Measurements from ENCODE around the gene SLC35C1. TPM values are rescaled to one million over a fixed set of nuclear protein-coding genes. Genes with fewer than 3 reads are reported as not detected.

The SLC35C1 gene
- total RNA-seq, 1 donor from 2014 or later = 31.9 TPM

DNA sequence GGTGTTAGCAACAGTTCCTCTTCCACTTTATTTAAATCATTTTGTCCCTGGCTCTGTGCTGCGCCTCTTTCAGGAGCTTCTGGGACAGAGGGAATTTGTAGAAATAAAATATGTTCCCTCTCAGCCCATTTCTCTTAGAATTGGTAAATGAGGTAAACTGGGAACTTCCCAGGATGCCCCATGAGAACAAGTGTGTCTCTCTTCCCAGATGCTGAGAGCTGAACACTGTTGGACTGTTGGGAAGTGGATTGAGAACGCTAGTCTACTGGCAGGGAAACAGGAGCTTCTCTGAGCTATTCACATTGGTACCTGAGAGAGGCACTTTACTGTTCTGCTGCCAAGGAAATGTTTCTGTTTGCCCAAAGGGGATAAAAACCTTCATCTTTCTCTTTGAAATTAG is 46.3 kb downstream of the SLC35C1 start:
- H3K27ac Mint-ChIP-seq (ENCODE audit: unreplicated experiment) = no peak overlapping the region
- peaks cover 27% of the 10 kb centered on the region for H3K4me1 Mint-ChIP-seq (ENCODE audit: low read depth)
- no peak for DNase-seq (ENCODE audit: low spot score)
- no peaks in the 10 kb centered on the region for H3K9me3 Mint-ChIP-seq (ENCODE audit: low read depth)
- TF ChIP-seq, protein P1, sequence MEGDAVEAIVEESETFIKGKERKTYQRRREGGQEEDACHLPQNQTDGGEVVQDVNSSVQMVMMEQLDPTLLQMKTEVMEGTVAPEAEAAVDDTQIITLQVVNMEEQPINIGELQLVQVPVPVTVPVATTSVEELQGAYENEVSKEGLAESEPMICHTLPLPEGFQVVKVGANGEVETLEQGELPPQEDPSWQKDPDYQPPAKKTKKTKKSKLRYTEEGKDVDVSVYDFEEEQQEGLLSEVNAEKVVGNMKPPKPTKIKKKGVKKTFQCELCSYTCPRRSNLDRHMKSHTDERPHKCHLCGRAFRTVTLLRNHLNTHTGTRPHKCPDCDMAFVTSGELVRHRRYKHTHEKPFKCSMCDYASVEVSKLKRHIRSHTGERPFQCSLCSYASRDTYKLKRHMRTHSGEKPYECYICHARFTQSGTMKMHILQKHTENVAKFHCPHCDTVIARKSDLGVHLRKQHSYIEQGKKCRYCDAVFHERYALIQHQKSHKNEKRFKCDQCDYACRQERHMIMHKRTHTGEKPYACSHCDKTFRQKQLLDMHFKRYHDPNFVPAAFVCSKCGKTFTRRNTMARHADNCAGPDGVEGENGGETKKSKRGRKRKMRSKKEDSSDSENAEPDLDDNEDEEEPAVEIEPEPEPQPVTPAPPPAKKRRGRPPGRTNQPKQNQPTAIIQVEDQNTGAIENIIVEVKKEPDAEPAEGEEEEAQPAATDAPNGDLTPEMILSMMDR (IDR thresholded peaks at IDR 0.05) = no peak
- no peaks in the 10 kb centered on the region for H3K27me3 Mint-ChIP-seq (ENCODE audit: low read depth)
- no peaks in the 10 kb centered on the region for H3K36me3 Mint-ChIP-seq (ENCODE audit: low read depth)
- no peak overlapping the region for H3K4me3 Mint-ChIP-seq (ENCODE audit: unreplicated experiment)

DNA sequence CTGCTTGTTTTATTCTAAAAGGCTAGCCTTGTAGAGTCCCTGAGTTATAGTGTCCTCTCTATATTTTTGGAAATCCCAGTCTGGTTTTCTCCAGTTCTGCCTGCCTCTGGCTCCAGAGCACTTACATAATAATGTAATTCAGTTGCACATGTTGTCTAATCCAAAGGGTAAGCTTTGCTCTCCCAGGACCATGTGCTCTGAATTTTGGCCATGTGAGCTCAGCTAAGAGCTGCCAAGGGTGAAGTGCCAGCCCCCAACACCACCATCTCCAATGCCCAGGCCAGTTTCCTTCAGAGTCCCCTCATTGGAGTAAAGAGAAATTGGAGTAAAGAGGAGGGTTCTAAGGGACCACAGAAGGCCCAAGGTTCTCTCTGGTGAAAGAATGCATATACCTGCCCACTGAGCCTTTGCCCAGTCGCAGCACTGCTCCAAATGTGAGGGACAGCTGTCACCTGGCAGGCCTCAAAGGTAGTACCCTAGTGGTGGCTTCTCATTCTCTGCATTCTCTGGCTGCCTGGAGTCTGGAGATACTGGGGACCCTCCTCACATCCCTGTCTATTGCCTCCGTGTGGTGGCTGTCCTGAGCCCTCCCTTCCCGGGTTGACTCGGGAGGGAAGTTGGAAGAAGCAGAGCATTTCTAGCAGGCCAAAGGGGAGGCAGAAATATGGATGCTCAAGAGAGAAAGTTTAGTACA is 47.2 kb downstream of the SLC35C1 start:
- H3K4me1 Mint-ChIP-seq (ENCODE audit: low read depth) = peaks cover 24% of the 10 kb centered on the region
- TF ChIP-seq, protein P1 (IDR thresholded peaks at IDR 0.05) = no peak

DNA sequence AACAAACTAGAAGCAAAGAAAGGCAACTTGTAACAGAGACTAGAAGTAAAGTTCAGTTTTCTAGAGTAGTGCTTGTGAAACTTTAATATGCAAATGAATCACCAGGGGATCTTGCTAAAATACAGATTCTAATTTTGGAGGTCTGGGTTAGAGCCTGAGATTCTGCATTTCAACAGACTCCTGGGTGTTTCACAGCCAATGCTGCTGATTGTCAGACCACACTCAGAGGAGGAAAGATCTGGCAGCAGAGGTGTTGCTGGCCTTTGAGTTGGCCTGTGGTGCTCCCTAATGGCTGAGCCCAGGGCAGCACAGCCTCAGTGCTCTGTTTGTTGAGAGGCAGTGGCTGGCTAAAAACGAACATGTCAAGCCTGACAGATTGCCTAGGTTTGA is 47.8 kb downstream of the SLC35C1 start:
- Mint-ChIP-seq H3K9me3 (ENCODE audit: low read depth) (no peaks in the 10 kb centered on the region), H3K27me3 (ENCODE audit: low read depth) (no peaks in the 10 kb centered on the region), H3K4me3 (ENCODE audit: unreplicated experiment) (no peak overlapping the region), H3K27ac (ENCODE audit: unreplicated experiment) (no peak overlapping the region), H3K4me1 (ENCODE audit: low read depth) (peaks cover 30% of the 10 kb centered on the region), H3K36me3 (ENCODE audit: low read depth) (peaks cover 7% of the 10 kb centered on the region)
- TF ChIP-seq, protein P1 (IDR thresholded peaks at IDR 0.05) = no peak
- no peak for DNase-seq (ENCODE audit: low spot score)

More for the DNA sequence above, 47.2 kb downstream of the SLC35C1 start:
- H3K9me3 Mint-ChIP-seq (ENCODE audit: low read depth) = no peaks in the 10 kb centered on the region
- peaks cover 4% of the 10 kb centered on the region for H3K36me3 Mint-ChIP-seq (ENCODE audit: low read depth)
- no peak overlapping the region for H3K4me3 Mint-ChIP-seq (ENCODE audit: unreplicated experiment)
- H3K27me3 Mint-ChIP-seq (ENCODE audit: low read depth) = no peaks in the 10 kb centered on the region
- no peak for DNase-seq (ENCODE audit: low spot score)
- no peak overlapping the region for H3K27ac Mint-ChIP-seq (ENCODE audit: unreplicated experiment)

DNA sequence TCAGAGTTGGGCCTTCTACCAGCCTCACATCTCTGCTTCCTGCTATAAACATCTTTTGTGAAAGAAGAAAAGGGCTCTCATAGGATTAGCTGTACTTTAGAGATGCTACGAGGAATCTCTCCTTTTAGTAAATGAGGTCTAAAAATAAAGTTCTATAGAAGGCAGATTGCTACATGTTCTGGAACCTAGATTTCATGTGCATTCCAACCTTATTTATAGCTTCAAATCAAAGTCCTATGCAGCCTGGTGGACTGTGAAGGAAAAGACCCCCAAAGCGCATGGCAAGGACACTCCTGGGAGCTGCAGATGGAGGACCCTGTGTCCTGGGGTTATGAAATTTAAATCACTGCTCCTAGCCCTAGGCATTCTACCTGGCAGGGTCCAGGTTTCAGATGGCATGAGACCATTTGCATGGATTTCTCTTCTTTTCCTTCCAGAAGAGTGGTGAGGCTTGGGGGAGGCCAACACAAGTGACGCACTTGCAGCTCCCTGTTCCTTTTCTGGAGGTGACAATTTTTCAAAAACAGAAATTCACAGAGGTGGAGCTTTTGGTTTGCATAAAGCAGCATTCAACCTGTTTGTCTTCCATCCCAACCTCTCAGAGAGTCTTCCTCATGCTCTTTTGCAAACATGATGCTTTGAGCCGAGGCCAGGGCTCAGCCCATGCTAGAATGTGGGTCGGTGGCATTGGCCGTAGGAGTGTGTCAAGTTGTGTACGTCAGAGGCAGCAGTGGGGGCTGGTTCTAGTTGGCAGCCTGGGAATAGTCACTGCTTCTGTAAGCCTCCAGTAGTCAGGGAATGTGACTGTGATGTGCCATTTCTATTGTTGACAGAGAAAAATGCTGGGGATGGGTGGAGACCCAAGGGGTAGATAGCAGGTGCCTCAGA is 48.6 kb downstream of the SLC35C1 start:
- peaks cover 31% of the 10 kb centered on the region for H3K4me1 Mint-ChIP-seq (ENCODE audit: low read depth)

DNA sequence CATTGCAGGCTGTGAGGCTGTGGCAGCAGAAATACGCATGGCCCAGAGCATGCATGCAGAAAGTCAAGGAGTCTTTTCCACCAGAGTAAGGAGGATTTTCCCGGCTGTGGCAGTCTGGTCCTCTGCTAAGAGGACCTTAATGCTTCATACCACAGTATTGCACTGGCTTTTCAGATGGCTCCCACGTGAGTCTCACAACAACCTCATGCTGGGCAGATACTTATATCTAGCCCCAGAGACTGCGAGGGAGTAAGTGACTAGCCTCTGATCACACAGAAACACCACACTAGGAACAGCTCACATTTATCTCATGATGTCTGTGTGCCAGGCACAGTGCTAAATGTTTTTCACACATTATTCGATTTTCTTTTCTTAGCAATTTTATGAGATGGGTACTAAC is 50.4 kb downstream of the SLC35C1 start:
- no peaks in the 10 kb centered on the region for H3K9me3 Mint-ChIP-seq (ENCODE audit: low read depth)
- H3K4me3 Mint-ChIP-seq (ENCODE audit: unreplicated experiment) = no peak overlapping the region
- no peak for DNase-seq (ENCODE audit: low spot score)
- peaks cover 7% of the 10 kb centered on the region for H3K36me3 Mint-ChIP-seq (ENCODE audit: low read depth)
- H3K27me3 Mint-ChIP-seq (ENCODE audit: low read depth) = no peaks in the 10 kb centered on the region
- TF ChIP-seq, protein P1 (IDR thresholded peaks at IDR 0.05) = no peak
- H3K4me1 Mint-ChIP-seq (ENCODE audit: low read depth) = peaks cover 38% of the 10 kb centered on the region
- H3K27ac Mint-ChIP-seq (ENCODE audit: unreplicated experiment) = no peak overlapping the region

More for the DNA sequence above, 48.6 kb downstream of the SLC35C1 start:
- peaks cover 7% of the 10 kb centered on the region for H3K36me3 Mint-ChIP-seq (ENCODE audit: low read depth)
- H3K27ac Mint-ChIP-seq (ENCODE audit: unreplicated experiment) = no peak overlapping the region
- H3K9me3 Mint-ChIP-seq (ENCODE audit: low read depth) = no peaks in the 10 kb centered on the region
- TF ChIP-seq, protein P1 (IDR thresholded peaks at IDR 0.05) = no peak
- DNase-seq (ENCODE audit: low spot score) = no peak
- H3K27me3 Mint-ChIP-seq (ENCODE audit: low read depth) = no peaks in the 10 kb centered on the region
- H3K4me3 Mint-ChIP-seq (ENCODE audit: unreplicated experiment) = no peak overlapping the region

Measured in chondrocyte (in vitro differentiated cells).